ENCODE results near the gene ZNF460. TPM values are rescaled to one million over a fixed set of nuclear protein-coding genes. Genes with fewer than 3 reads are reported as not detected.

Gene ZNF460
- total and polyA plus RNA-seq, 2 of the 8 experiments (the other 6 are each of a cell fraction or from before 2014, with no cell fraction given), result 9.3 to 57.9 TPM

- TF ChIP-seq TCF12 (IDR thresholded peaks at IDR 0.05; ENCODE audit: low read depth, low read length) (no peak), SRF (IDR thresholded peaks at IDR 0.05; ENCODE audit: low read depth, low read length) (no peak)
Measured at GRCh38 chr19:57308514-57308913, 28.2 kb downstream of the ZNF460 start (continued).
